Osteoblast (primary cell): ENCODE results near the gene ZBP1. TPM values are rescaled to one million over a fixed set of nuclear protein-coding genes. Genes with fewer than 3 reads are reported as not detected.
A peak's percentile ranks its signal among the peaks of the same experiment; 100 is the strongest.

Experiments used
- DNase-seq: peaks from one replicate; pipeline ENCODE4 v3.0.0; 2011; ENCODE audit warnings: low spot score, mixed read lengths; ENCODE audit not compliant: insufficient read length; ENCODE audit errors: missing footprints
- H2AFZ ChIP-seq: 2 replicates; pipeline ENCODE4 v1.6.0; 2011; ENCODE audit warnings: mild to moderate bottlenecking, low read length
- H3K27ac ChIP-seq: 2 replicates; pipeline ENCODE4 v1.5.1; 2011; ENCODE audit warnings: mild to moderate bottlenecking, low read depth, low read length, moderate library complexity
- H3K27me3 ChIP-seq: 2 replicates; pipeline ENCODE4 v1.6.0; 2012; ENCODE audit warnings: mild to moderate bottlenecking, control low read depth, inconsistent platforms, low read length, moderate library complexity; ENCODE audit not compliant: insufficient read depth
- H3K36me3 ChIP-seq: 2 replicates; pipeline ENCODE4 v1.5.1; 2011; ENCODE audit warnings: mild to moderate bottlenecking, low read length, control low read depth, moderate library complexity; ENCODE audit not compliant: insufficient read depth
- H3K4me1 ChIP-seq: 2 replicates; pipeline ENCODE4 v1.5.1; 2011; ENCODE audit warnings: mild to moderate bottlenecking, low read length, control low read depth, moderate library complexity; ENCODE audit not compliant: insufficient read depth
- H3K4me2 ChIP-seq: 2 replicates; pipeline ENCODE4 v1.6.0; 2011; ENCODE audit warnings: mild to moderate bottlenecking, low read length; ENCODE audit not compliant: insufficient read depth
- H3K4me3 ChIP-seq: fragments of 200-600 bp; sonication (generic); 3 replicates; pipeline ENCODE4 v1.5.1; 2012; ENCODE audit warnings: mild to moderate bottlenecking, low read length, inconsistent platforms; ENCODE audit not compliant: insufficient read depth
- H3K79me2 ChIP-seq: 2 replicates; pipeline ENCODE4 v1.6.0; 2012; ENCODE audit warnings: mild to moderate bottlenecking, low read length, control low read depth, inconsistent platforms; ENCODE audit not compliant: insufficient read depth
- H3K9me3 ChIP-seq: 2 replicates; pipeline ENCODE4 v1.5.1; 2011; ENCODE audit warnings: low read depth, low read length, control low read depth
- H4K20me1 ChIP-seq: 2 replicates; pipeline ENCODE4 v1.6.0; 2012; ENCODE audit warnings: mild to moderate bottlenecking, low read length, control low read depth; ENCODE audit not compliant: insufficient read depth
- total RNA-seq: library from RNA; depleted of rRNA; stranded (reverse); fragments of >200 nt; gene quantifications from 2 replicates; pipeline ENCODE4 v1.2.3, GENCODE V29; 2012
- TF ChIP-seq, protein P1 (sequence below): IDR thresholded peaks from 2 replicates; pipeline ENCODE4 v1.5.1; 2011; ENCODE audit warnings: mild to moderate bottlenecking, low read depth, low read length, moderate library complexity; ENCODE audit errors: extremely low read depth

Gene ZBP1
- total RNA-seq, 1 donor = not detected

DNA sequence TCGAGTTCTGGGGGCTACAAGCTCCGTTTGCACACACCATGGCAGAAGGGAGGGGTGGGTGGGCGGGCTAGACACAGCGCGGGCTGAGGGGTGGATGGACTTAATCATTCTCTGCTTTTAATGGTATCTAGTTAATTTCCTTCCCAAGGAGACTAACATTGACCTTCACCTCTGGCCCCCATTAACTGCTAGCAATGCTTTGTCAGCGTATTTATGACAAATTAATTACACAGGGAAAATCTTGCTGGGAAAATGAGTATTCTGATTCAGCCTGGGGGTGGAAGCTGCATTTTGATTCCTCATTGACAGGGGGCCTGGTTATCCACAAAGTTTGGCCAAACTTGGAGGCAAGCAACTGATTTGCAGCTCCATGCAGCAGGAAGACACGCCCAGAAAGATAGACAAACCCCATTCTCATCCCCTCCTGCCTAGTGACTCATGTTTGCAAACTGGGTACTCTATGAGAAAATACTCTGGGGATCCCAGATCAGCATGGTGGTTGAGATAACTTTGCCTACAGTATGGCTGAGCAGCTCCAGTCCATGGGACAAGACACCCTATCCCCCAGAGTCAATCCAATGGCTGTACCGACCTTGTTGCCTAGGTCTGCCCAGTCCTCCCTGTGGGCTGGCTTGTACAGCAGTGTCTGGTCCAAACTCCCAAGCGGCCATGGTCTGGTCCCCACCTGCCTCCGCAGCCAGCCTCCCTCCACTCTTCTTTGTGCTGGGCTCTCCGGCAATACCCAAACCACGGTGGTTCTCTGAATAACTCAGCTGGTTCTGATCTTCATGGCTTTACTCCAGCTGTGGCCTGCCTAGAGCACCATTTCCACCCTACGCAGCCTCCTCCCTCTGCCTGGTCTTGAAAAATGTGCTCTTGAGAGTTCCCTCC is 19.7 kb downstream of the ZBP1 start:
- H3K9me3 ChIP-seq = no peaks in the 10 kb centered on the region
- TF ChIP-seq, protein P1, sequence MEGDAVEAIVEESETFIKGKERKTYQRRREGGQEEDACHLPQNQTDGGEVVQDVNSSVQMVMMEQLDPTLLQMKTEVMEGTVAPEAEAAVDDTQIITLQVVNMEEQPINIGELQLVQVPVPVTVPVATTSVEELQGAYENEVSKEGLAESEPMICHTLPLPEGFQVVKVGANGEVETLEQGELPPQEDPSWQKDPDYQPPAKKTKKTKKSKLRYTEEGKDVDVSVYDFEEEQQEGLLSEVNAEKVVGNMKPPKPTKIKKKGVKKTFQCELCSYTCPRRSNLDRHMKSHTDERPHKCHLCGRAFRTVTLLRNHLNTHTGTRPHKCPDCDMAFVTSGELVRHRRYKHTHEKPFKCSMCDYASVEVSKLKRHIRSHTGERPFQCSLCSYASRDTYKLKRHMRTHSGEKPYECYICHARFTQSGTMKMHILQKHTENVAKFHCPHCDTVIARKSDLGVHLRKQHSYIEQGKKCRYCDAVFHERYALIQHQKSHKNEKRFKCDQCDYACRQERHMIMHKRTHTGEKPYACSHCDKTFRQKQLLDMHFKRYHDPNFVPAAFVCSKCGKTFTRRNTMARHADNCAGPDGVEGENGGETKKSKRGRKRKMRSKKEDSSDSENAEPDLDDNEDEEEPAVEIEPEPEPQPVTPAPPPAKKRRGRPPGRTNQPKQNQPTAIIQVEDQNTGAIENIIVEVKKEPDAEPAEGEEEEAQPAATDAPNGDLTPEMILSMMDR = no peak
- no peaks in the 10 kb centered on the region for H3K36me3 ChIP-seq
- H3K27ac ChIP-seq = no peak overlapping the region
- H3K79me2 ChIP-seq = no peaks in the 10 kb centered on the region
- H3K27me3 ChIP-seq = no peaks in the 10 kb centered on the region
- DNase-seq = peak; percentile 97
- H2AFZ ChIP-seq = no peak overlapping the region
- H3K4me2 ChIP-seq = no peak overlapping the region
- H3K4me3 ChIP-seq = no peak overlapping the region
- no peaks in the 10 kb centered on the region for H4K20me1 ChIP-seq
- no peaks in the 10 kb centered on the region for H3K4me1 ChIP-seq

- TF ChIP-seq, protein P1 = no peak
- Histone ChIP-seq H3K4me3 (no peak overlapping the region), H3K79me2 (no peaks in the 10 kb centered on the region), H3K4me2 (no peak overlapping the region), H2AFZ (no peak overlapping the region), H3K4me1 (no peaks in the 10 kb centered on the region), H4K20me1 (no peaks in the 10 kb centered on the region), H3K36me3 (no peaks in the 10 kb centered on the region), H3K9me3 (no peaks in the 10 kb centered on the region), H3K27ac (no peak overlapping the region), H3K27me3 (no peaks in the 10 kb centered on the region)
- DNase-seq = peak; percentile 14
These were observed 21.7 kb downstream of the ZBP1 start for GRCh38 chr20:57598491-57598890.

DNA sequence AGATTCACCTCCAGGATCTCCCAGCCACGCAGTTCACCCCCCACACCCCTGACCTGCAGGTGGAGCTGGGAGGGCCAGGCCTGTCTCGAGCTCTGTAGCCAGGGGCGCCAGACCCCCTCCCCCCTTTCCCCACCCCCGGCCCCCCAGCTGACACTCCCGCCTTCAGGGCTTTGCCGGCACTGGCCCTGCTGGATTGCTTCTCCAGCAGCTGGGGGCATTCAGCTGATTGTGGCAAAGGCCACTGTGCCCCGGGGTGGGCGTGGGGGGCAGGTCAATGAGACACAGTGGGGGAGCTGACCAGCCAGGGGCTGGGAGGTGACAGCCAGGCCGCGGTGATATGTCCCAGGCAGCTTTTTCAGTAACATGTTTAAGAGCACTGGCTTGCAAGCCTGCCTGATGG is 22.2 kb downstream of the ZBP1 start:
- TF ChIP-seq, protein P1 = no peak
- peak; percentile 2 for DNase-seq
- Histone ChIP-seq H3K4me3 (no peak overlapping the region), H4K20me1 (no peaks in the 10 kb centered on the region), H3K27ac (no peak overlapping the region), H3K9me3 (no peaks in the 10 kb centered on the region), H2AFZ (no peak overlapping the region), H3K36me3 (no peaks in the 10 kb centered on the region), H3K27me3 (no peaks in the 10 kb centered on the region), H3K4me1 (no peaks in the 10 kb centered on the region), H3K4me2 (no peak overlapping the region), H3K79me2 (no peaks in the 10 kb centered on the region)

GRCh38 chr20:57596998-57597939 is 23.0 kb downstream of the ZBP1 start:
- no peaks in the 10 kb centered on the region for H3K36me3 ChIP-seq
- TF ChIP-seq, protein P1 = peak; percentile 67
- no peaks in the 10 kb centered on the region for H3K27me3 ChIP-seq
- no peaks in the 10 kb centered on the region for H3K79me2 ChIP-seq
- H3K9me3 ChIP-seq = no peaks in the 10 kb centered on the region
- peak; percentile 98 for DNase-seq
- no peaks in the 10 kb centered on the region for H3K4me1 ChIP-seq
- H4K20me1 ChIP-seq = no peaks in the 10 kb centered on the region
- H3K4me2 ChIP-seq = peak overlapping the region; percentile 23
- no peak overlapping the region for H3K4me3 ChIP-seq
- H2AFZ ChIP-seq = no peak overlapping the region
- no peak overlapping the region for H3K27ac ChIP-seq
